Left renal cortex interstitium (tissue), 4 donors: ENCODE results near the gene MKRN3. TPM values are rescaled to one million over a fixed set of nuclear protein-coding genes. Genes with fewer than 3 reads are reported as not detected.

ENCODE experiments used
- DNase-seq, 4 donors: peaks; one replicate each; pipeline ENCODE4 v3.0.0-alpha.2; 2013; ENCODE audit warnings: low read depth in 4 of 4, low spot score in 2 of 4, missing footprints in 1 of 4
- polyA plus RNA-seq, 4 donors: library from polyadenylated mRNA; unstranded; fragments of 120-200 nt; gene quantifications; one replicate each; pipeline ENCODE4 v1.2.1, GENCODE V29; 2013; ENCODE audit not compliant: insufficient read length in 4 of 4

MKRN3 gene
- polyA plus RNA-seq: 1 to 10 TPM in 3 of 4 donors, under 1 TPM in 1; 0.69 to 3.1 (median 1.4) TPM

DNA sequence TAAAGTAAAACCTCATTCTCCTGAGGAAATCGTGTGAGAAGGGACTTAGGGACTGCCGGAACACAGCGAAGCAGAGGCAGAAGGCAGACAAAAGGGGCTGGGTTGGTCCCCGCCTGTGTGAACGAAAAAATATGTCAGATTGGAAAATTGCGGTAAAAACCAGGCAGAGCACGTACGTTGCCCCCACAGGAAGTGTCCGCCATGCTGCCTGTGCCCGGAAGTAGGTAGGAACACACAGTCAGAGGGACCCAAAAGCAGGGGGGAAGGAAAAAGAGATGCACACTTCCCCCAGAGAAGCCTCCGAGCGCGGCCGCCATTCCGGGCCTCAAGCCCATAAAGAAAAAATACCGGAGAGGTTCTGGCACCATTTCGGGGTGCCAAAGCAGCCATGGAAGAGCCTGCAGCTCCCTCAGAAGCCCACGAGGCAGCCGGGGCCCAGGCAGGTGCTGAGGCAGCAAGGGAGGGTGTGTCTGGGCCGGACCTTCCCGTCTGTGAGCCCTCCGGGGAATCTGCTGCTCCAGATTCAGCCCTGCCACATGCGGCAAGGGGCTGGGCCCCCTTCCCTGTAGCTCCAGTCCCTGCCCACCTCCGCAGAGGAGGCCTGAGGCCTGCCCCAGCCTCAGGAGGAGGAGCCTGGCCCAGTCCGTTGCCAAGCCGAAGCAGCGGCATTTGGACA lies at the start of gene MKRN3:
MKRN3 (plus strand) TSS at position 280 of the 676 bp plus-strand sequence; CDS start at position 389, 109 bp downstream.
- DNase-seq: no peak

DNA sequence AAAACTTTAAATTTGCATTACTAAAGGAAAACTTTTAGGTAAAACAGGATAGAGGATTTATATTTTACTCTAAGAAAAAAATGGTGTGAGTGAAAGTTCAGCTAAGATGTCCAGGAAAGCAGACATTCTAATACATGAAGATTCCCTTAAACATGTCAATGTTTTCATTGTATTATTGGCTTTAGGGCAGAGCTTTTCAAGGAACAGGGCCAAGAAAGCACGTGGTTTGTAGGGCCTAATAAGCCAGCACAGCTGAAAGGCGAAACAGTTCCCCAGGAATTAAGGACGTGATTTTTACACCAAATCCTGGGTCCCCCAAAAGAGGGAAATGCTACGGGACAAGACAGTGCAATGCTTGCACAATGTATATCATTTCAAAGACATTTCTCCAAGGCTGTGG lies 48.6 kb upstream of the MKRN3 start:
- no peak for DNase-seq

GRCh38 chr15:23518104-23518503 lies 47.4 kb upstream of the MKRN3 start:
- no peak for DNase-seq

- DNase-seq: no peak
Observed at GRCh38 chr15:23524816-23525215, 40.7 kb upstream of the MKRN3 start.

DNA sequence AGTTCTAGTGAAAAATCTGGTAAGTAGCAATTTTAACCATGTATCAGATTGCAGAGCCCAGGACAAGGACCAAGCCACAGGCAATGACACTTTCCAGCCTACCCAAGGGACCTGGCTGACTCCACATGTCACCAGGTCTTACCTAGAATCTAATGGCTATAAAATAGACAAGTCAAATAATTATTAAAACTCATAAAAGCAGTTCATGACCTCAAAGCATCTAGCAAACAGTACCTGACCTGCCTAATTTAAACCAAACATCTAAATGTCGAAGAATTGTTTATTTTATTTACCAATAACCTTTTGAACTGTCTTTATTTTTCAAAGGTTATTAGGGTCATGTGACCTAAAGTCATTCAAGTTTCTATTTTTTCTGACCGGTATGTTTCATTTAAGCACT lies 35.6 kb upstream of the MKRN3 start:
- DNase-seq: no peak

GRCh38 chr15:23532024-23532423 lies 33.5 kb upstream of the MKRN3 start:
- no peak for DNase-seq

- no peak for DNase-seq
Observed at GRCh38 chr15:23536659-23537058, 28.8 kb upstream of the MKRN3 start.

DNA sequence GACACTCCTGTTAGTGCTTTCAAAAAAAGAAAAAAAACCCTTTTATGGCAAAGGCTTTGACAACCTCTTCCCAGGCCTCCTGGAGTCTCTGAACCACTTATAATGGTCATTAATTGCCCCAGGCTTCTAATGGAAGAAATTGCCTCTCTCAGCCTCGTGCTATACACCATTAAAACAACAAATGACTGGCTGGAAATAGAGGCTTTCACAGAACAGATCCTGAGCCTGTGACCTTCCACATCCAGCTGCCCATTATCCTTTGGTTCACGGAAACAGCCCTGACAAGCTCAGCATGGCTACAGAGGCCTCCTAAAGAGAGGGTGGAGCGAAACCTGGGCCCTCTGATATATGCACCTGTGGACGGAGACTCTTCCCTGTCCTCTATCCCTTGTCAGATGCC lies 26.8 kb upstream of the MKRN3 start:
- no peak for DNase-seq

DNA sequence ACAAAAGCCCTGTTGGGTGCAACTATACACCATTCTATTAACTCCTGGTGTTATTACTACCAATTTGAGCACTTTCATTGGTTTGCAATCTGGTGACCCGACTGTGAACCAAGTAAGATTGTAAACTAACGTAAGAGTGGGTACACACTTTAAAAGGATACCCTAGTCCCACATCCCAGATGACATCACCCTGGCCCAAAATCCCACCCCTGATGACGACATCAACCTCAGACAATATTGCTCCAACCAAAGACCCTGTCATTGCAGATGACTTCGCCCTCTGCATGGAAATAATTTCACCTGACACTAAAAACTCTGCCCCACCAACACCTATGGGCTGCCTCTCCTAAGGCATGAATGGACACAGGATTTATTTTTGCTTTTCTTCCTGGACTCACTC lies 25.6 kb upstream of the MKRN3 start:
- DNase-seq: no peak

GRCh38 chr15:23546158-23546557 lies 19.3 kb upstream of the MKRN3 start:
- no peak for DNase-seq

- DNase-seq: no peak
Observed at GRCh38 chr15:23548071-23548470, 17.4 kb upstream of the MKRN3 start.

- DNase-seq: no peak
Observed at GRCh38 chr15:23561914-23562313, 3.6 kb upstream of the MKRN3 start.

GRCh38 chr15:23564821-23565394 lies 566 bp upstream of the MKRN3 start:
- no peak for DNase-seq

GRCh38 chr15:23566071-23566554 lies 639 bp downstream of the MKRN3 start:
- DNase-seq: no peak

DNA sequence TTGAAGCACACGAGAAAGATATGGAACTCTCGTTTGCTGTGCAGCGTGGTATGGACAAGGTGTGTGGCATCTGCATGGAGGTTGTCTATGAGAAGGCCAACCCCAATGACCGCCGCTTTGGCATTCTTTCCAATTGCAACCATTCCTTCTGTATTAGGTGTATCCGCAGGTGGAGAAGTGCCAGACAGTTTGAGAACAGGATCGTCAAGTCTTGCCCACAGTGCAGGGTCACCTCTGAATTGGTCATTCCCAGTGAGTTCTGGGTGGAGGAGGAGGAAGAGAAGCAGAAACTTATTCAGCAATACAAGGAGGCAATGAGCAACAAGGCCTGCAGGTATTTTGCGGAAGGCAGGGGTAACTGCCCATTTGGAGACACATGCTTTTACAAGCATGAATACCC lies 1.2 kb downstream of the MKRN3 start:
- DNase-seq: no peak

GRCh38 chr15:23567921-23568320 lies 2.4 kb downstream of the MKRN3 start:
- DNase-seq: no peak

DNA sequence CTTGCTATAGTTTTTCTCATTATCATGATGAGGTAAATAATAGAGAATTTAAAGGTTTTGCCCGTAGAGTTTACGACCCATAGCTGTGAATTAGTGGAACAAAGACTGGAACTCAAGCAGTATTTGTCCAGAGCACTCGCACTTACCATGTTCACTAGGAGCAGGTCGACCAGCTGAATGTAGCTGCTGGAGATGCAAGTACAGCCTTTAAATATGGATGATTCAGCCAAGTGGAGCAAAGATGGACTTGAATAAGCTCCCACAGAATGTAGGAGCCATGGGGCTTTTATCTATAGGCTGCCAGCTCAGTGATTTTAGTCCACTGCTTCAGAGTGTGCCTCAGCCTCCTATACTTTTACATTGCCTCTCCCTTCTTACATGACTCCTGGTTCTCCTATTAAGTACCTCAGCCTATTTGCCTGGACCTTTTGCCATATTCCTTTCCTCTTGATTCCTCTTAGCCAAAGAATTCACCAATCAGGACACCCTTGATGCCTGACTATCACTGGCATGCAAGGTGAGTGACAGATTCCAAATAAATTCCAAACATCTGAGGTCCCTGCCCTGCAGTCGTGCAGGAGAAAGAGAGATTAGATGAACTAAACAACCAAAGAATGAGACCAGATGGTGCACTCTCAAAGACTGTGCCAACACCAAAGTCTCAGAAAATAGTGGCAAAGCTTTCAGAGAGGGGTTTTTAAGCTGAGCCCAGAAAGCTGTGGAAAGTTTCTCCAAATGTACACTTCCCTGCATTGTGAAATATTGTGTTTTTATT lies 3.9 kb downstream of the MKRN3 start:
- no peak for DNase-seq

DNA sequence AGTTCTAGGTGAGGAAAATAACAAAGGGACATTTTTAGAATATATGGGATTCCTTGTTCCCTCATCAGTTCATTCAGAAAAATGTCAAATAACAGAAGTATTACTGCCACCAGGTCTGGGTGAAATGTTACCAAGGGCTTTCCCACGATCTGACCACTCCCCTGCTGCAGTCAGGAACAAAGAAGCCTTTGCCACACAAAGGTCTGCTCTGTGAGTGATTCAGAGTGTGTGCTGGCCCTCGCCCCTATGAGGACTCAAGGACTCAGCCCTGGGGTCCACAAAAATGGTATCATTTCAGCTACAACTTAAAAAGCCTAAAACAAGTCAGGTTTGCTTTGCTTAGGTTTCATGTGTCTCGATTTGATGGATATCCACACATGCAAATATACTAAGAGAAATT lies 5.0 kb downstream of the MKRN3 start:
- DNase-seq: no peak

DNA sequence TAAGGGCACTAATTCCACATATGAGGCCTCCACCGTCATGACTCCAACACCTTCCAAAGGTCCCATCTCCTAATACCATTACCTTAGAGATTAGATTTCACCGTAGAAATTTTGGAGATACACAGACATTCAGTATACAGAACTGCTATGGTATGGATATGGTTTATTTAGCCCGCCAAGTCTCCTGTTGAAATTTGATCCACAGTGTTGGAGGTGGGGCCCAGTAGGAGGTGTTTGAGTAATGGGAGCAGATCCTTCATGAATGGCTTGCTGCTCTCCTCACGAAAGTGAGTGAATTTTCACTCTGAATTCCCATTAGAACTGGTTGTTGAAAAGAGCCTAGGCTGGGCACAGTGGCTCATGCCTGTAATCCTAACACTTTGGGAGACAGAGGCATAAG lies 7.4 kb downstream of the MKRN3 start:
- DNase-seq: no peak

- no peak for DNase-seq
Observed at GRCh38 chr15:23574742-23575141, 9.3 kb downstream of the MKRN3 start.

DNA sequence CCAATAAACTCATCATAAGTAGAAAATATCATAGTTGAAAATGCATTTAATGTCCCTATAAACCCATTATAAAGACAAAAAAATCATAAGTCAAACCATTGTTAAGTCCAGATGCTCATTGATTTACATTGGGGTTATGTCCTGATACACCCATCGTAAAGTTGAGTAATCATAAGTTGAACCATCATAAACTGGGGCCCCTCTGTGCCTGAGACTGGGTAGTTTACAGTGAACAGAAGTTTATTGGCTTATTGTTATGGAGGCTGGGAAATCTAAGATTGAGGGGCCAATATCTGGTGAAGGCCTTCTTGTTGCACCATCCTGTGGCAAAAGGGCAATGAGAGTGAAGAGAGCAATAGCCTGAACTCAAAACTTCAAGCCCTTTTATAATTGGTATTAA lies 10.6 kb downstream of the MKRN3 start:
- no peak for DNase-seq
